Measurements from ENCODE around the gene C2CD2. TPM values are rescaled to one million over a fixed set of nuclear protein-coding genes. Genes with fewer than 3 reads are reported as not detected.

C2CD2 gene
- total and polyA plus RNA-seq, 12 donors, result 175 to 439 (median 284) TPM

DNA sequence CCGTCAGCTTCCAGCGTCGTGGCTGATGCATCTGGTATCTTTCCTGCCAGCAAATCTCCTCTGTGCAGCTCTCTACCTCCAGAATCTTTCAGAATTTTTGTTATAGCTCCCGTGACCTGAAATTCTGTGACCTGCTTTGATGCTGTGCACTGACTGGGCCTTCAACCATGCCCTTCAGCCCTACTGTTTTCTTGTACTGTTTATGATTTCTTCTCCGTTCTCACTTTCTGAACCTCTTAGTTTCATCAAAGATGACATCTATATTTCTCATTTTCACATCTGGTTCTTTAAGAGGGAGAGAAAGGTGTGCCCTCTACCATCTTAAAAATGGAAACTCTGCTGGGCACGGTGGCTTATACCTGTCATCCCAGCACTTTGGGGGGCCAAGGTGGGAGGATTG is 80.4 kb downstream of the C2CD2 start:
- TF ChIP-seq POLR2A (IDR thresholded peaks at IDR 0.05), result no peak
- TF ChIP-seq, protein P1, sequence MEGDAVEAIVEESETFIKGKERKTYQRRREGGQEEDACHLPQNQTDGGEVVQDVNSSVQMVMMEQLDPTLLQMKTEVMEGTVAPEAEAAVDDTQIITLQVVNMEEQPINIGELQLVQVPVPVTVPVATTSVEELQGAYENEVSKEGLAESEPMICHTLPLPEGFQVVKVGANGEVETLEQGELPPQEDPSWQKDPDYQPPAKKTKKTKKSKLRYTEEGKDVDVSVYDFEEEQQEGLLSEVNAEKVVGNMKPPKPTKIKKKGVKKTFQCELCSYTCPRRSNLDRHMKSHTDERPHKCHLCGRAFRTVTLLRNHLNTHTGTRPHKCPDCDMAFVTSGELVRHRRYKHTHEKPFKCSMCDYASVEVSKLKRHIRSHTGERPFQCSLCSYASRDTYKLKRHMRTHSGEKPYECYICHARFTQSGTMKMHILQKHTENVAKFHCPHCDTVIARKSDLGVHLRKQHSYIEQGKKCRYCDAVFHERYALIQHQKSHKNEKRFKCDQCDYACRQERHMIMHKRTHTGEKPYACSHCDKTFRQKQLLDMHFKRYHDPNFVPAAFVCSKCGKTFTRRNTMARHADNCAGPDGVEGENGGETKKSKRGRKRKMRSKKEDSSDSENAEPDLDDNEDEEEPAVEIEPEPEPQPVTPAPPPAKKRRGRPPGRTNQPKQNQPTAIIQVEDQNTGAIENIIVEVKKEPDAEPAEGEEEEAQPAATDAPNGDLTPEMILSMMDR (IDR thresholded peaks at IDR 0.05), result no peak

DNA sequence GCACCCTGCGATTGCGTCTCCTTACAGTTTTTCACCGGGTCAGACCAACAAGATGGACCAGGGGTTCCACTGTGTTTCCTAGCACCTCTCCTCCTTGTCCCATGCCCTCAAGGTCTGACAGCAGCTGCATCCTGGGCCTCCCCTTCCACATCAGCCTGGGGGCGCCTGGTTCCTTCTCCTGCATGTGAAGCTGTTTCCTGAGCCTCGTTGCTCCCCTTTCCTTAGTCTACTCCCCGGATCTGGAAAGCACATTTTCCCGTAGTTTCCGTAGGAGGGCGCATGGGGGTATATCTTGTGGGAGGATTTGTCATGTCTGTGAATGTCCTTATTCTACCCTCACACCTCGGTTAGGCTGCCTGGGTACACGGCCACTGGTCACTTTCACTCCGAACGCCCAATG is 80.8 kb downstream of the C2CD2 start:
- Histone ChIP-seq H3K27me3 (no peaks in the 10 kb centered on the region), H3K4me1 (replicated peaks in 1 of 2) (peaks cover 6% of the 10 kb centered on the region in 2 donors), H3K27ac (no peak overlapping the region), H3K4me3 (no peak overlapping the region), H3K36me3 (replicated peaks in 1 of 2) (no peaks in the 10 kb centered on the region), H3K9me3 (replicated peaks in 1 of 3) (no peaks in the 10 kb centered on the region)
- intact Hi-C loops (cut with DNase I), result loop anchor here in 1 of 2 donors (10.0 kb wide), 1 partner anchor 58 kb away; no protein-coding TSS in a partner anchor
- no peak for DNase-seq
- TF ChIP-seq, protein P1 (IDR thresholded peaks at IDR 0.05), result no peak
- TF ChIP-seq POLR2A (IDR thresholded peaks at IDR 0.05), result no peak
- 80 to 87% (median 81%) methylated on average over 13 of the region's 13 CpGs for WGBS, 4 donors

More for the DNA sequence above, 80.4 kb downstream of the C2CD2 start:
- WGBS, 4 donors, result 90 to 95% (median 92%) methylated on average over 6 of the region's 6 CpGs
- Histone ChIP-seq H3K9me3 (replicated peaks in 1 of 3) (no peaks in the 10 kb centered on the region), H3K4me1 (replicated peaks in 1 of 2) (peaks cover 6 to 8% of the 10 kb centered on the region in 2 donors), H3K4me3 (no peak overlapping the region), H3K27ac (no peak overlapping the region), H3K36me3 (replicated peaks in 1 of 2) (no peaks in the 10 kb centered on the region), H3K27me3 (no peaks in the 10 kb centered on the region)
- intact Hi-C loops (cut with DNase I), result loop anchor here in 1 of 2 donors (10.0 kb wide), 1 partner anchor 59 kb away; no protein-coding TSS in a partner anchor
- DNase-seq, result no peak

DNA sequence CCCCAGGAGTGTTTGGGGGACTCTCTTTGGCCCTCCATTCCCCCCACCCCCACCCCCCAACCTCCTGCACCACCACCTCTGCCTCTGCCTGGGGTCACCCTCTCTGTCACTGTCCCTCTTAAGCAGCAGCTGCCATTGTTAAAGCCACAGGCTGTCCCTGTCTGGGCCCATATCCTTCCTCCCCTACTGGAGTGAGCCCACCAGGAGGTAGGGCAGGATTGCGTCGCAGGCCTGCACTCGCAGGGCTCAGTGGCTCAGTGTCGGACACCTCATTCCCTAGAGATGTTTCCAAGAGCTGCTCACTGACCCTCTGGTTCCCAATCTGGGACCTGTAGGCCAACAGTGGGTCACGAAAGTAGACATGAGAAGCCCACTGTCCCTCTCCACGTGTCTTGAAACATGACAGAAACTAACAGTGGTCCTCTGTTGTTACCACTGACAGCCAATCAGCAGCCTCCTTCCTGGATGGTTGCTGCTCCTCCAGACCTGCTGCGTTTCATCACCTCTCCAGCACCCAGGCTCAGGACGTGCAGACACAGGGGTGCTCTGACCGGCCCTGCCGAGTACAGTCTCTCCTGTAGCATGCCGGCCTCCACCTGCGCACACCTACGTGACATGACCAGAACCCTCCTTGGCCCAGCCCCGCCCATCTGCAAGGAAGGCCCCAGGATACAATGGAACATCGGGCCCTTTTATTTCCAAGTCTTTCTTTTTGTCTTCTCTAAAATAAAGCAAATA is 82.4 kb downstream of the C2CD2 start:
- TF ChIP-seq POLR2A (IDR thresholded peaks at IDR 0.05), result no peak
- TF ChIP-seq, protein P1 (IDR thresholded peaks at IDR 0.05), result no peak
- Histone ChIP-seq H3K27me3 (no peaks in the 10 kb centered on the region), H3K9me3 (replicated peaks in 1 of 3) (no peaks in the 10 kb centered on the region), H3K27ac (no peak overlapping the region), H3K4me1 (replicated peaks in 1 of 2) (no peaks in the 10 kb centered on the region), H3K36me3 (replicated peaks in 1 of 2) (no peaks in the 10 kb centered on the region), H3K4me3 (no peak overlapping the region)
- no peak for DNase-seq
- intact Hi-C loops (cut with DNase I), result loop anchor here in 1 of 2 donors (10.0 kb wide), 1 partner anchor 57 kb away; no protein-coding TSS in a partner anchor
- WGBS, 4 donors, result 92 to 95% (median 94%) methylated on average over 13 to 15 of the region's 15 CpGs

DNA sequence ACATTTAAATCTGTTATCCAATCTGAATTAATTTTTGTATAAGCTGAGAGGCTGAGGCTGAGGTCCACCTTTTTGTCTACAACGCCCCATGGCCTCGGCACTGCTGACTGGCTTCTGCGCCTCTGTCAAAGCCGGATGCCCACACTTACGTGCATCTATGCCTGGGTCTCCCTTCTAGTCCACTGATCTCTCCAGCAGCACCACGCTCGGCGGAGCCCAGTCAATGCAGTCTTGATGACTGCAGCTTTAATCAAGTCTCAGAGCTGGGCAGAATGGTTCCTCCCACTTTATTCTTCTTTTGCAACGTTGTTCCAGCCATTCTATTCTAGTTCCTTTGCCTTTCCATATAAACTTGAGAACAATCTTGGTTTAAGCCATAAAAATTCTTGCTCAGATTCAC is 84.0 kb downstream of the C2CD2 start:
- 92 to 97% (median 94%) methylated on average over 9 of the region's 9 CpGs for WGBS, 4 donors

More for the DNA sequence above, 84.0 kb downstream of the C2CD2 start:
- Histone ChIP-seq H3K4me3 (no peak overlapping the region), H3K36me3 (replicated peaks in 1 of 2) (no peaks in the 10 kb centered on the region), H3K4me1 (replicated peaks in 1 of 2) (no peaks in the 10 kb centered on the region), H3K9me3 (replicated peaks in 1 of 3) (no peaks in the 10 kb centered on the region), H3K27ac (no peak overlapping the region), H3K27me3 (no peaks in the 10 kb centered on the region)
- intact Hi-C loops (cut with DNase I), result loop anchor here in 1 of 2 donors (10.0 kb wide), 1 partner anchor 55 kb away; no protein-coding TSS in a partner anchor
- no peak for DNase-seq
- no peak for TF ChIP-seq POLR2A (IDR thresholded peaks at IDR 0.05)
- TF ChIP-seq, protein P1 (IDR thresholded peaks at IDR 0.05), result no peak

Measured in adrenal gland (tissue), 12 donors.